Naive thymus-derived CD4-positive, alpha-beta T cell (primary cell): ENCODE results near the gene DOCK3. TPM values are rescaled to one million over a fixed set of nuclear protein-coding genes. Genes with fewer than 3 reads are reported as not detected.
A peak's percentile ranks its signal among the peaks of the same experiment; 100 is the strongest.

Experiments
- ATAC-seq: fragments of 150-1000 bp; cut with Tn5 transposase; 2 replicates; pipeline ENCODE4 v1.10.0; 2021; ENCODE audit warnings: mild to moderate bottlenecking, moderate library complexity
- CTCF ChIA-PET: fragments of 350-600 bp; sonication (Branson Sonifier 250); formaldehyde crosslinking; loops from one replicate; lab custom pipeline; 2021; ENCODE audit warnings: antibody characterized with exemption; lab: Charles Lee
- POLR2A ChIA-PET: fragments of 350-600 bp; sonication (Branson Sonifier 250); formaldehyde crosslinking; loops from one replicate; lab custom pipeline; 2021; ENCODE audit warnings: antibody characterized with exemption, inconsistent platforms; lab: Charles Lee
- DNase-seq, 9 donors: peaks; one replicate each; pipeline versions ENCODE4 v3.0.0 to v3.0.0-alpha.2; 2020 to 2022; ENCODE audit warnings: mixed read lengths in 1 of 9
- H3K27ac ChIP-seq: one replicate; pipeline ENCODE4 v1.7.0; 2013; ENCODE audit warnings: mild to moderate bottlenecking, low read depth, low read length, moderate library complexity
- H3K27me3 ChIP-seq, 2 donors: one replicate each; pipeline ENCODE4 v1.7.0; 2013; ENCODE audit warnings: low read length in 2 of 2, mild to moderate bottlenecking in 2 of 2, moderate library complexity in 2 of 2; ENCODE audit not compliant: control insufficient read depth in 2 of 2, insufficient read depth in 2 of 2
- H3K36me3 ChIP-seq, 3 experiments: 1 replicate in 2 of 3; 2 replicates in 1 of 3; pipeline ENCODE4 v1.7.0; 2013; ENCODE audit warnings: low read length in 3 of 3, mild to moderate bottlenecking in 3 of 3, moderate library complexity in 1 of 3; ENCODE audit not compliant: insufficient read depth in 3 of 3, control insufficient read depth in 2 of 3
- H3K4me1 ChIP-seq, 2 donors: one replicate each; pipeline ENCODE4 v1.7.0; 2013; ENCODE audit warnings: low read length in 2 of 2, mild to moderate bottlenecking in 2 of 2, moderate library complexity in 1 of 2; ENCODE audit not compliant: control insufficient read depth in 2 of 2, insufficient read depth in 2 of 2
- H3K4me3 ChIP-seq: 2 replicates; pipeline ENCODE4 v1.7.0; 2013; ENCODE audit warnings: mild to moderate bottlenecking, low read length
- H3K9me3 ChIP-seq, 3 experiments: 1 replicate in 2 of 3; 2 replicates in 1 of 3; pipeline ENCODE4 v1.7.0; 2013; ENCODE audit warnings: low read length in 3 of 3; ENCODE audit not compliant: control insufficient read depth in 2 of 3
- H3K27ac Mint-ChIP-seq, 9 donors: one replicate each; pipeline ENCODE4 v1.8.0; 2020 to 2022; ENCODE audit warnings: mixed read lengths in 9 of 9, mild to moderate bottlenecking in 8 of 9, moderate library complexity in 5 of 9, inconsistent platforms in 2 of 9
- H3K27me3 Mint-ChIP-seq, 5 donors: one replicate each; pipeline ENCODE4 v1.8.0; 2021 to 2022; ENCODE audit warnings: mixed read lengths in 5 of 5, mild to moderate bottlenecking in 1 of 5
- H3K36me3 Mint-ChIP-seq, 5 donors: one replicate each; pipeline ENCODE4 v1.8.0; 2020 to 2022; ENCODE audit warnings: mixed read lengths in 5 of 5, mild to moderate bottlenecking in 3 of 5, inconsistent platforms in 1 of 5
- H3K4me1 Mint-ChIP-seq, 7 donors: one replicate each; pipeline ENCODE4 v1.8.0; 2020 to 2022; ENCODE audit warnings: mixed read lengths in 7 of 7, mild to moderate bottlenecking in 3 of 7, inconsistent platforms in 1 of 7
- H3K4me3 Mint-ChIP-seq, 10 donors: one replicate each; pipeline ENCODE4 v1.8.0; 2020 to 2022; ENCODE audit warnings: mild to moderate bottlenecking in 10 of 10, mixed read lengths in 10 of 10, moderate library complexity in 6 of 10, inconsistent platforms in 2 of 10
- H3K9me3 Mint-ChIP-seq, 11 donors: one replicate each; pipeline ENCODE4 v1.8.0; 2020 to 2022; ENCODE audit warnings: mixed read lengths in 11 of 11, mild to moderate bottlenecking in 4 of 11, inconsistent platforms in 1 of 11, moderate library complexity in 1 of 11
- intact Hi-C, 2 donors: fragments of 100-400 bp; cut with micrococcal nuclease; formaldehyde crosslinking; loops; one replicate each; pipeline ENCODE4 v1.15.1; 2023
- polyA plus RNA-seq, 2 donors: library from polyadenylated mRNA; unstranded; fragments of 300-500 nt; fragmentation: Illumina TruSeq; gene quantifications; one replicate each; pipeline ENCODE4 v1.2.3, GENCODE V29; 2021
- total RNA-seq, 6 experiments: library from RNA in 5 of 6; stranded (reverse) in 5 of 6; gene quantifications; 1 replicate in 5 of 6; 2 replicates in 1 of 6; pipeline ENCODE4 v1.2.3 and lab custom pipeline; 2021 to 2026

Gene DOCK3
- total and polyA plus RNA-seq, 7 experiments from 2014 or later = 0.19 to 2.9 (median 1.5) TPM

DNA sequence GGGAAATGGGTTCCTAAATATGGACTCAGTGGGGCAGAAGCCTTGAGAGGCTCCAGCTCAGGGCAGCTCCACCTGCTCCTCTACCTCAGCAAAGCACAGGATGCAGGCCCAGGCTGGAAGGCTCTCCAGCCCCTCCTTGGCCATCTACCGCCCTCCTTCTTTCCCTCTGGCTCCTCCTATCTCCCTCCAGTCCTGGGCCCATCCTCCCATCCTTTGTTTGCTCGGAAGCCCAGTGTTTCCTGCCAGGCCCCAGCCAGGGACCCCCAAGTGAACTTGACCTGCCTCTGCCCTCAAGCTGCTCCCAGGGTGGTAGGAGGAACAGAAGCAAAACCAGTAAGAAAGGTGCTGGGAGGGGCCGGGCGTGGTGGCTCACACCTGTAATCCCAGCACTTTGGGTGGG, 37.7 kb upstream of the DOCK3 start:
- H3K4me1 Mint-ChIP-seq = peaks cover 48 to 71% (median 59%) of the 10 kb centered on the region in 7 donors

DNA sequence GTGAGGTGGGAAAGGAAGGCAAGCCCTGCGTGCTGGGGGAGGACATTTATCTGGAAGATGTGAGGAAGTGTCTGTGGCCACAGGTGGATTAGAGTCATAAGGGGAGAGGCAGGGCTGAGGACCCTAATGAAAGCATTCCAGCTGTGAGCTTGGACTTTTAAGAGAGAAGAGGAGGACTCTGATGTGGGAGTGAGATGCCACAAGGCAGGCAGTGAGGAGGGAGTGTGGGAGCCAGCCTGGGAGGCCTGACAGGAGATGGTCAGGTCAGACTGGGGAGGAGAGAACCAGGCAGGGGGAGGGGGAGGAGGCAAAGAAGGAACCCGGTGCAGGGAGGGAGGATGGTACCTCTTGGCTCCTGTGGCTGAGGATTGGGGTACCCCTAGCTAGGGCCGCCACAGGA, 36.8 kb upstream of the DOCK3 start:
- Histone ChIP-seq H3K27me3 (no peaks in the 10 kb centered on the region), H3K36me3 (peaks cover 1 to 44% (median 6%) of the 10 kb centered on the region in 3 experiments), H3K4me3 (no peak overlapping the region), H3K4me1 (peaks cover 2 to 16% of the 10 kb centered on the region in 2 donors), H3K9me3 (no peaks in the 10 kb centered on the region), H3K27ac (no peak overlapping the region)
- Mint-ChIP-seq H3K4me3 (no peak overlapping the region), H3K27me3 (no peaks in the 10 kb centered on the region), H3K9me3 (no peaks in the 10 kb centered on the region), H3K4me1 (peaks cover 39 to 61% (median 50%) of the 10 kb centered on the region in 7 donors), H3K27ac (peak overlapping the region; percentile 50 to 91 (median 82)), H3K36me3 (peaks cover 0 to 30% (median 9%) of the 10 kb centered on the region in 5 donors)
- CTCF ChIA-PET = interaction anchor here (1.1 to 1.7 kb wide), 2 partner anchors 15 to 24 kb away, joined by 6 read pairs; no protein-coding TSS in a partner anchor
- DNase-seq = no peak
- ATAC-seq = no peak
- intact Hi-C loops = no loop called here
- POLR2A ChIA-PET = no interaction called here

More for the DNA sequence above, 37.7 kb upstream of the DOCK3 start:
- DNase-seq (no peak), ATAC-seq (no peak)
- Histone ChIP-seq H3K27ac (peak overlapping the region; percentile 24), H3K4me1 (peaks cover 11 to 25% of the 10 kb centered on the region in 2 donors), H3K4me3 (no peak overlapping the region), H3K9me3 (no peaks in the 10 kb centered on the region), H3K36me3 (peaks cover 0 to 34% (median 6%) of the 10 kb centered on the region in 3 experiments), H3K27me3 (no peaks in the 10 kb centered on the region)
- Mint-ChIP-seq H3K9me3 (no peaks in the 10 kb centered on the region), H3K27me3 (no peaks in the 10 kb centered on the region), H3K36me3 (peaks cover 0 to 28% (median 9%) of the 10 kb centered on the region in 5 donors), H3K27ac (peak overlapping the region in 7 of 9 donors; percentile 19 to 91 (median 82)), H3K4me3 (peak overlapping the region in 1 of 10 donors; percentile 53)
- CTCF ChIA-PET = interaction anchor here (0.7 to 1.1 kb wide), 2 partner anchors 16 to 23 kb away, joined by 3 to 6 read pairs; no protein-coding TSS in a partner anchor
- POLR2A ChIA-PET = no interaction called here
- intact Hi-C loops = no loop called here

DNA sequence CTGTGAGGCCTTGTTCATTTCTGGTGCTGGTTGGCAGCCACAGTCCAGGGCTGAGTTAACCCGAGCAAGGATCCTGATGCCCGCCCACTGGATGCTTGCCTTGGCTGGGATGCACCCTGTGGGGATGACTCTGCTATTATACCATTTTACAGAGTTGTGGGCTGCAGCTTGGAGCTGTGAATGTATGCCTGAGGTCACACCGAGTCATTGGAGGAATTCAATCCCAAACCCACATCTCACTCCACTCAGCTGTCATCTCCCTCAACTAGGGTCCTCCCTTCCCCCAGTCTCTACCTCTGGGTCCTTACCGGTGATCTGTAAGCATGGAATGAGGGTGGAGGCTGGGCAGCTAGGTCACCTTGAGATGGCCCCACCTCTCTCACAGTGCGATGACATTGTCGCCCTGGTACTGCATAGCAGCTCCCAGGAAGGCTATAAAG, 35.7 kb upstream of the DOCK3 start:
- peak overlapping the region in 8 of 9 donors; percentile 15 to 79 (median 54) for H3K27ac Mint-ChIP-seq
- POLR2A ChIA-PET = no interaction called here
- H3K4me1 ChIP-seq = peaks cover 2 to 16% of the 10 kb centered on the region in 2 donors
- no peak overlapping the region for H3K4me3 ChIP-seq
- H3K27ac ChIP-seq = no peak overlapping the region
- H3K9me3 Mint-ChIP-seq = no peaks in the 10 kb centered on the region
- H3K36me3 Mint-ChIP-seq = peaks cover 0 to 30% (median 12%) of the 10 kb centered on the region in 5 donors
- no peak overlapping the region for H3K4me3 Mint-ChIP-seq
- peaks cover 6 to 55% (median 12%) of the 10 kb centered on the region in 3 experiments for H3K36me3 ChIP-seq
- CTCF ChIA-PET = interaction anchor here (1.7 kb wide), 1 partner anchor 14 kb away, joined by 6 read pairs; no protein-coding TSS in a partner anchor
- ATAC-seq = no peak
- no peaks in the 10 kb centered on the region for H3K9me3 ChIP-seq
- peaks cover 28 to 51% (median 38%) of the 10 kb centered on the region in 7 donors for H3K4me1 Mint-ChIP-seq
- no peaks in the 10 kb centered on the region for H3K27me3 ChIP-seq
- intact Hi-C loops = no loop called here
- DNase-seq = no peak
- H3K27me3 Mint-ChIP-seq = no peaks in the 10 kb centered on the region

DNA sequence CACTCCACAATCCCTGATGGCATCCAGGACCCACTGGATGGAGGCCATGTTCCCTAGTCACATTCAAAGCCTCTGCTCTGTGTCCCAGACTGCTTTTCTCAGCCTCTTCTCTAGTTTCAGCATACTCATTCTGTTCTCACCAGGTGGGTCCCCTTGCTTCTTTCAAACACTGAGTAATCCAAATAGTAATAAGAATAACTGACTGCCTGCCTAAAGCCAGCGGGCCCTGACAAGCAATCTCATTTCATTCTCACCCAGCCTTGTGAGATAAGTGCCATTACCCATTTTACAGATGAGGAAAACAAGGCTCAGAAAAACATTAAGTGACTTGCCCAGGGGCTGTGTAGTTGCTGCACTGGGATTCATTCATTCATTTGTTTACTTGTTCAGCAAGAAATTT, 32.3 kb upstream of the DOCK3 start:
- no peaks in the 10 kb centered on the region for H3K9me3 Mint-ChIP-seq
- peaks cover 7 to 30% (median 13%) of the 10 kb centered on the region in 7 donors for H3K4me1 Mint-ChIP-seq
- H3K36me3 ChIP-seq = peaks cover 6 to 88% (median 28%) of the 10 kb centered on the region in 3 experiments
- no peak for ATAC-seq
- H3K27ac Mint-ChIP-seq = peak overlapping the region in 1 of 9 donors; percentile 52
- no peaks in the 10 kb centered on the region for H3K9me3 ChIP-seq
- no peaks in the 10 kb centered on the region for H3K27me3 ChIP-seq
- intact Hi-C loops = no loop called here
- ChIA-PET CTCF (no interaction called here), POLR2A (no interaction called here)
- H3K4me1 ChIP-seq = peaks cover 2 to 6% of the 10 kb centered on the region in 2 donors
- DNase-seq = no peak
- H3K27ac ChIP-seq = no peak overlapping the region
- no peak overlapping the region for H3K4me3 Mint-ChIP-seq
- H3K4me3 ChIP-seq = no peak overlapping the region
- peaks cover 0 to 26% (median 19%) of the 10 kb centered on the region in 5 donors for H3K36me3 Mint-ChIP-seq
- no peaks in the 10 kb centered on the region for H3K27me3 Mint-ChIP-seq

DNA sequence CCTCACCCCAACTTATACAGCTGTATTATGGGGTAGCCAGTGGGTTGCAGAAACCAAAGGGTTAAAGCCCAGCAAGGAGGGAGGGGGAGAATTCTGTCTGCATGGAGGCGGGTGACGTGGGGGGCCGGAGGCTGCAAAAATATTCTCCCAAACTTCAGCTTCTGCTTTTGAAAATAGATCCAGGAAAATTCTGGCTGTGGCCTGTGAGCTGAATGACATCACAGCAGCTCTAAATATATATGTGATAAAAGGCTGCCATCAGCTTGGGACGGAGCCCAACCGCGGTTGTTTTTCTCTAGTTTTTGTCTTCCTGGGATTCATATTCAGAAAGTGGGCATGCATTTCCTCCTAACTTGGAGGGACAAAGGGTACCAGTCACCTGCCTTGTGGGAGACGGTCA, 30.2 kb upstream of the DOCK3 start:
- Mint-ChIP-seq H3K27ac (peak overlapping the region in 1 of 9 donors; percentile 65), H3K9me3 (no peaks in the 10 kb centered on the region), H3K36me3 (peaks cover 0 to 28% (median 15%) of the 10 kb centered on the region in 5 donors), H3K4me1 (peaks cover 0 to 12% (median 0%) of the 10 kb centered on the region in 7 donors), H3K27me3 (no peaks in the 10 kb centered on the region), H3K4me3 (no peak overlapping the region)
- ATAC-seq (no peak), DNase-seq (no peak)
- no peak overlapping the region for H3K27ac ChIP-seq
- peaks cover 6 to 100% (median 29%) of the 10 kb centered on the region in 3 experiments for H3K36me3 ChIP-seq
- no peaks in the 10 kb centered on the region for H3K4me1 ChIP-seq
- no peak overlapping the region for H3K4me3 ChIP-seq
- ChIA-PET CTCF (no interaction called here), POLR2A (interaction anchor here (0.7 kb wide), 1 partner anchor 140 kb away, joined by 3 read pairs; no protein-coding TSS in a partner anchor)
- intact Hi-C loops = no loop called here
- H3K9me3 ChIP-seq = no peaks in the 10 kb centered on the region
- no peaks in the 10 kb centered on the region for H3K27me3 ChIP-seq

DNA sequence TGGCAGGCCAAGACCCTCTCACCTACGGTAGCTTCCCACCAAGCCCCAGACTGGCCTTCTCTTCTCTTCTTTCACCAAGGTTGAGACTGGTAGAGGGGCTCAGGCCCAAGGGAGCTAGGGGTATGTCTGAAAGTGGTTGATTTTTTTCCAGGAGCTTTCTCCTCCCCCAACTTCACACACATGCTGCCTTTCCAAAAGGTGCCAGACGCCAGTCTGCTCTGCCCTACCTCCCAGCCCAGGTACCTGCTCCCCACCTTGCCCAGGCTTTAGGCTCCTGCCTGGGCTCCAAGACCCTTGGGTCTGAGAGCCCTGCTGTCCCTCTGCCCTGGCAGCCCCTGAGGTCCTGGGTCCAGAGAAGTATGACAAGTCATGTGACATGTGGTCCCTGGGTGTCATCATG, 29.3 kb upstream of the DOCK3 start:
- no peaks in the 10 kb centered on the region for H3K27me3 ChIP-seq
- no peaks in the 10 kb centered on the region for H3K9me3 ChIP-seq
- H3K9me3 Mint-ChIP-seq = no peaks in the 10 kb centered on the region
- H3K27me3 Mint-ChIP-seq = no peaks in the 10 kb centered on the region
- DNase-seq = no peak
- POLR2A ChIA-PET = no interaction called here
- intact Hi-C loops = no loop called here
- H3K36me3 ChIP-seq = peaks cover 6 to 95% (median 29%) of the 10 kb centered on the region in 3 experiments
- peaks cover 0 to 11% (median 0%) of the 10 kb centered on the region in 7 donors for H3K4me1 Mint-ChIP-seq
- H3K27ac ChIP-seq = no peak overlapping the region
- peaks cover 0 to 28% (median 15%) of the 10 kb centered on the region in 5 donors for H3K36me3 Mint-ChIP-seq
- no peak overlapping the region for H3K4me3 ChIP-seq
- H3K4me1 ChIP-seq = no peaks in the 10 kb centered on the region
- H3K27ac Mint-ChIP-seq = peak overlapping the region in 1 of 9 donors; percentile 78
- CTCF ChIA-PET = no interaction called here
- ATAC-seq = no peak
- H3K4me3 Mint-ChIP-seq = no peak overlapping the region
